SH-SY5Y (cell line): ENCODE measurements around the gene COL9A1.

Experiments
- GATA2 ChIP-seq: IDR thresholded peaks from 2 replicates; pipeline ENCODE4 v1.6.1; 2011; ENCODE audit warnings: mild to moderate bottlenecking, low read depth, low read length
- GATA3 ChIP-seq: IDR thresholded peaks from 2 replicates; pipeline ENCODE4 v1.6.1; 2011; ENCODE audit warnings: low read depth, mild to moderate bottlenecking, low read length, moderate library complexity

GRCh38 chr6:70315079-70315751 lies 12.3 kb upstream of the COL9A1 start:
- TF ChIP-seq GATA2 (no peak), GATA3 (no peak)
